NCI-H2171 (cell line): Measurements from ENCODE around the gene NOXO1.
A peak's percentile ranks its signal among the peaks of the same experiment; 100 is the strongest.
"Not testable (repeated sequence)": the region's sequence is repeated elsewhere in the genome, so short reads cannot be mapped to it uniquely, and the experiment has no call there.

Experiments used
- DNase-seq: peaks from one replicate; lab custom pipeline; 2025; lab: John Stamatoyannopoulos, UW

Gene NOXO1, protein sequence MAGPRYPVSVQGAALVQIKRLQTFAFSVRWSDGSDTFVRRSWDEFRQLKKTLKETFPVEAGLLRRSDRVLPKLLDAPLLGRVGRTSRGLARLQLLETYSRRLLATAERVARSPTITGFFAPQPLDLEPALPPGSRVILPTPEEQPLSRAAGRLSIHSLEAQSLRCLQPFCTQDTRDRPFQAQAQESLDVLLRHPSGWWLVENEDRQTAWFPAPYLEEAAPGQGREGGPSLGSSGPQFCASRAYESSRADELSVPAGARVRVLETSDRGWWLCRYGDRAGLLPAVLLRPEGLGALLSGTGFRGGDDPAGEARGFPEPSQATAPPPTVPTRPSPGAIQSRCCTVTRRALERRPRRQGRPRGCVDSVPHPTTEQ

DNA sequence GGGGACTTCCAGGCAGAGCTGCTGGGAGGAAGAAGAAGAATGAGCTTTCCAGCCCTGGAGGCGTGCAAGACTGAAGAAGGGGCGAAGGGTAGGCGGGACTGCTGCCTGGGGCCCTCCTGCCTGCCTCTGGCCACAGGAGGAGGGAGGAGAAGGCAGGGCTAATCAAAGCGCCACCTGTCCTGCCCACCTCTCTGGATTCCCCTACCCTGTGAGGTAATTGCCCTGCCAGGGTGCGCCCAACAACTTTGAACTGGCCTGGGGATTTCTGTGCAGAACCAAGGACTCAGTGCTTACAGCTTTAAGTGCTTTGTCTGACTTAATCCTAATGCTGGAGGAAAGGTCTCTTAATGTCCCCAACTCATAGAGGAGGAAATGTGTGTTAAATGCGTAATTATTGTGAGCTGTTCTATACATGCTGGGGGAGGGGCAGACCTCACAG is at the start of gene NOXO1:
TSS of gene NOXO1 (minus strand) at position 72 of the 439 bp plus-strand sequence. CDS start 290 bp downstream, outside the sequence.
- no peak for DNase-seq

DNA sequence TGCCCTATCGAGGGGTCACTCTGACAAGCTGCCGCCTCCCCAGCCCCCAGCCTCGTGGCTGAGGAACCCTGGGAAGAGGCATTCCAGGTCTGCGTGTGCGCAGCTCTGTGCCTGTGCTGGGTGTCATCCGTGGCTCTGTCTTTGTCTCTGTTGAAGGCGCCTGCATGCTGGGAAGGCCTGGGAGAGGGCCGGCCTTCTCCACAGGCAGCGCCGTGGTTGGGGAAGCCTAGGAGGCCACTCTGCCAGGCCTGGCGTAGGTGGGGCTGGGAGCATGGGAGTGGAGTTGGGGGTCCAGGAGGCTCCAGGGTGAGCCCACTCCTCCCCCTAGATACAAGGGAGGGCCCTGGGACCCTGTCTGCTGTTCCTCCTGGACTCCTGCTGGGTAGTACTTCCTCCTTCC is 48.8 kb upstream of the NOXO1 start:
- no peak for DNase-seq

DNA sequence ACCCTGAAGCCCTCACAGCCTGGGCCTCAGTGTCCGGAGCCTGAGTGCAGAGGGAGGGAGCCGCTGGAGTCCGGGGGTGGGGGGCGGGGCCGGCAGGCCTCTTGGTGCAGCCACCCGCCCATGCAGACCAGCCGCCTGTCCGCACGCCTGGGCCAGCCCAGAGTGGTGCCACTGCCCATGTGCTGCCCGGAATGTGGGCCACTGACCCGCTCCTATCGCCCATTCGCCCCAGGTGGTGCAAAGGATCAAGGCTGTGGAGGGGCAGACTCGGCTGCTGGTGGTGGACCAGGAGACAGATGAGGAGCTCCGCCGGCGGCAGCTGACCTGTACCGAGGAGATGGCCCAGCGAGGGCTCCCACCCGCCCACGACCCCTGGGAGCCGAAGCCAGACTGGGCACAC is 48.1 kb upstream of the NOXO1 start:
- DNase-seq = no peak

DNA sequence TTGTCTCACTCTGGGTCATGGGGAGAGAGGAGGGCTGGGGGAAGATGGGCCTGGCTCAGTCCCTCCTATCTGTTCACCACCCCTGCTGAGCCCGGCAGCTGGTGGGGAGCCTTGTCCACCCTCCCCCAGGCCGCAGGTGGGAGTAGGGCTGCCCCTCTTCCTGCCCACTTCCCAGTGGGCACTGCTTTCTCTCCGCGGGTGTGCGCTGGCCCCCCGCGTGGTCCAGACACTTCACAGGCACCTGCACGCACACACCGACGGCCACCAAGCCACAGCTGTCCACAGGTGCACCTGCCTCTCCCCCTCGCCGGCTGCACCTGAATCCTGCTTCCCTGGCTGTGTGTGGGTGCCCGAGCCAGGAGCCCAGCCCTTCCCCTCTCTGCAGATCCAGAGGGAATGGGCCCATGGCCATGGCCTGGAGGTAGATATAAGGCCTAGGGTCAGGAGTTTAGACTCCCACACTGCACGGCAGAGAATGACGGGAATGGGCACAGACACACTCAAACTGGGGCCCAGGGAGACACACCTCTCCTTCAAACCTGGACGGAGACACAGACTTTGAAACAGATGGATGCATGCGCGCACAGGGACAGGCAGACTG is 47.5 kb upstream of the NOXO1 start:
- no peak for DNase-seq

DNA sequence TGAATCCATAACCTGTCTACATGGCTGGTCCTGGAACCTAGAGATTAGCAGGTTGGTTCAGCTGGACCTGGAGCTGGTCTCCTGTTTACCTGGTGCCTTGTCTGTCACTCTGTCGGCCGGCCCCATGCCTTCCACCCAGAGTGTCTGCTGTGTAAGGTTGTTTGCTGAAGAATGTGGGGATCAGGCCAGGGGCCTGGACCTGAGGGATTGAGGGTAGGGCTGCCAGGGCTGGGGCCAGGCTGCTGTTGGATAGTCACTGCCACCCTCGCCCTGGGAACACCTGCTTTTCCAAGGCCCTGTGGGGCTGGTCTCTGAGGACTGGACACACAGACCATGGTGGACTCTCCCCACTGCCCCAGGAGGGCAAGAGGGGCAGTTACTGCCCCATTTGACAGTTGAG is 46.9 kb upstream of the NOXO1 start:
- no peak for DNase-seq

DNA sequence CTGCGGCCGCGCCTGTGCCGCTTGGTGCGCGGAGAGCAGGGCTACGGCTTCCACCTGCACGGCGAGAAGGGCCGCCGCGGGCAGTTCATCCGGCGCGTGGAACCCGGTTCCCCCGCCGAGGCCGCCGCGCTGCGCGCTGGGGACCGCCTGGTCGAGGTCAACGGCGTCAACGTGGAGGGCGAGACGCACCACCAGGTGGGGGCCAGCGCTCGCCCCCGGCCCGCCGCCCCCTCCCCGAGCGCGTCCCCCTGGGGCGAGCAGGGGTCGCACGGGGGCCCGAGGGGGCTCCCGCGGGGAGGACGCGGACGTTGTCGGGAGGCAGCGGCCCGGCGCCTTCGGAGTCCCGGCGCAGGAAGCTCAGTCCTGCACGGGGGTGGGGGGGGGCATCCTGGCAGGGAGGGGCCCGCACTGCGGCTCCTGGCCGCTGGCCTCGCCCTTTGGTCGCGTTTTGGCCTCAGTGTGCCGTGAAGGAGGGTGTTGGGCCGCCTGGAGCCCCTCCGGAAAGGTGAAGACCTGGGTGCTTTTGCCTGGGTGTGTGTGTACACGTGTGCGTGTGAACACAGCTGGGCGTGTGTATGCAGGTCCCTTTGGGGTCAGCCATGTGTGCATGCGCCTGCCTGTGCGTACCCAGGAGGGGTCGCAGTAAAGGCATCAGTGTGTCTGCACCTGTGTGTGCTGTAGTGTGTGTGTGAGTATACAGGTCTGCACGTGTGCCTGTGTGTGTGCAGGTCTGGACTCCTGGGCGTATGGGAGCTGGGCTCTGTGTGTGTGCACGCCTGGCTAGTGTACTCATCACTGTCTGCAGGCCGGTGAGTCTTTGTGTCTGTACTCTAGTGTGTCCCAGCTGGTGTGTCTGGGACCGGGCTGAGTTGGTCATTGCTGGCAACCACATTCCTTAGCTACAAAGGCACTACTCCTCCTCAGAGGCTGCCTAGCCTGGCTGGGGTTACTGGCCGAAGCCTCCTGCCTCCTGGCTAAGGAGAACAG is 46.0 kb upstream of the NOXO1 start:
- no peak for DNase-seq

DNA sequence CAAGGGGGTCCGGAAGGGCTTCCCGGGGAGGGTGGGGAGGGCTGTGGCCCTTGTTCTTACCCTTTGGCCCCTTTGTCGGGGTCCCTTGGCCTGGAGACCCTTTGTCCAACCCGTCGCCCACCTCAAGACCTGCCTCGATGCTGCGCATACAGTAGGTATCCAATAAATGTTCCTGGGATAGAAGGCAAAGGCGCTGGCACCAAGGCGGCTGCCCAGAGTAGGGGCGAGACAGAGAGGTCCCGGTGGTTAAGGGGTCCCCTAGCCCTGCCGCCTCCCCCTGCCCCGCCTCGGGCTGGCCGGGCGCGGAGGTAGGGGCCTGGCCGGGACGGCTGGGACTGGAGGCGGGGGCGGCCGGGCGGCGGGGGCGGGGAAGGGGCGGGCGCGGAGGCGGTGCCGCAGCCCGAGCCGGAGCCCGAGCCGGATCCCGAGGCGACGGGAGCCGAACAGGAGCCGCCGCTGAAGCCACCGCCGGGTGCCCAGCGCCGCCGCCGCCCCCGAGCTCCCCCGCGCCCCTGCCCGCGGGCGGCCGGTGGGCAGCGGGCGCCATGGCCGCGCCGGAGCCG is 45.3 kb upstream of the NOXO1 start, which contains the start of gene NHERF2:
TSS of gene NHERF2 (plus strand) at position 442 of the 563 bp plus-strand sequence. CDS start at position 546, 104 bp downstream.
- DNase-seq = no peak

DNA sequence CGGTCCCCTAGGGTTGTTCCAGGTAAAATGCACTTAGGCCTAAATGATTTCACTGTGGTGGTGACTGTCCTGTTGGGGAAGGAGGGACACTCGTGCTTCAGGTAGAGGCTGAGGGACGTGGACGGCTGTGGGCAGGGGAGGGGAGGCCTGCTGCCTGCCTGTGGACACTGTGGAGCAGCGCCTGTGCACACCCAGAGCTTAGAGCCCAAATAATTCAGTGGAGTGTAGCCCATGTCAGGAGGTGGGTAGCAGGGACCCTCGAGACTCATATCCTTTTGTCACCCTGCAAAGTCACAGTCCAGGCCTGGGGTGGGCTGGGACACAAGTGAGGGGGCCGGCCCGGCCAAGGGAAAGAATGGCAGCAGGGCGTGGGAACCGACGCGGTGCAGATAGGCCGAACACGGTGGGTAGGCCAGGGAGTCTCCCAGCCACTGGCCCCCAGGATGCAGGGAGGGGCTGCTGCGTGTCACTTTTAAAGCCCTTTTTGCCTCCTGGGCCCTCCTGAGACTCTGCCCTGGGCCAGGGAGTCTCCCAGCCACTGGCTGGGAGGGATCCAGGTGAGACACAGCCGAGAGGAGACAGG is 44.7 kb upstream of the NOXO1 start:
- no peak for DNase-seq

DNA sequence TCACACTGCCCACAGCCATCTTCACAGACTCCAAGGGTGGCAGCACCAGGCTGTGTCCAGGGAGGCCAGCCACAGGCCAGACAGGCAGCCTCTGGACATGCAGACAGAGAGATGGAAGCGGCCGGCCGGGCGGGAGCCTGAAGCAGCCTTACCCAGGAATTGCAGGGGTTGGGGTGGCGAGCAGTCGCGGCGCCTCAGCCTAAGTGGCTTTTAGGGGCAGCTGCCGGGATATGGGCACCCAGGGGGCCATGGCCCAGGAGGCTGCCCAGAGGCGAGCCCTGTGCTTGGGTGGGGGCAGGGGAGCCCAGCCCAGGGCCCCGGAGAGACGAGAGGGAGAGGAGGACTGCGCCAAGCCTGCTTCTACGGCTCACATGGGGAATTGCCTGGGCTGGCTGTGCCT is 44.0 kb upstream of the NOXO1 start:
- DNase-seq = no peak

DNA sequence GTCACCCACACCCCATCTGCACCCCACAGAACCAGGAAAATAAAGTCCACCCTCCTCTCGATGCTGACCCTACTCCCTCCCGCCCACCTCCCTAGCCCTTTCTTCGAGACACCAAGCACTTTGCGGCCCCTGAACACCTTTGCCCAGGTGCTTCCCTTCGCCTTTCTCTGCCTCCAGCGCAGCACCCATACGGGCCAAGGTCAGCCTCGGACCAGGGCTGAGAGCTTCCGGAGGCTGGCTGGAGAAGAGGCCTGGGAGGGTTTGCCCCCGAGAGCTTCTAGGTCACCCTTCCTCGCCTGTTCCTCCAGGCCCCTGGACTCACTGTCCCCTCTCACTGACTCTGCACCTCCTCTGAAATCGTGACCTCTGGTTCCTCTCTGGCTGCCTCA is 42.8 kb upstream of the NOXO1 start:
- DNase-seq = no peak

DNA sequence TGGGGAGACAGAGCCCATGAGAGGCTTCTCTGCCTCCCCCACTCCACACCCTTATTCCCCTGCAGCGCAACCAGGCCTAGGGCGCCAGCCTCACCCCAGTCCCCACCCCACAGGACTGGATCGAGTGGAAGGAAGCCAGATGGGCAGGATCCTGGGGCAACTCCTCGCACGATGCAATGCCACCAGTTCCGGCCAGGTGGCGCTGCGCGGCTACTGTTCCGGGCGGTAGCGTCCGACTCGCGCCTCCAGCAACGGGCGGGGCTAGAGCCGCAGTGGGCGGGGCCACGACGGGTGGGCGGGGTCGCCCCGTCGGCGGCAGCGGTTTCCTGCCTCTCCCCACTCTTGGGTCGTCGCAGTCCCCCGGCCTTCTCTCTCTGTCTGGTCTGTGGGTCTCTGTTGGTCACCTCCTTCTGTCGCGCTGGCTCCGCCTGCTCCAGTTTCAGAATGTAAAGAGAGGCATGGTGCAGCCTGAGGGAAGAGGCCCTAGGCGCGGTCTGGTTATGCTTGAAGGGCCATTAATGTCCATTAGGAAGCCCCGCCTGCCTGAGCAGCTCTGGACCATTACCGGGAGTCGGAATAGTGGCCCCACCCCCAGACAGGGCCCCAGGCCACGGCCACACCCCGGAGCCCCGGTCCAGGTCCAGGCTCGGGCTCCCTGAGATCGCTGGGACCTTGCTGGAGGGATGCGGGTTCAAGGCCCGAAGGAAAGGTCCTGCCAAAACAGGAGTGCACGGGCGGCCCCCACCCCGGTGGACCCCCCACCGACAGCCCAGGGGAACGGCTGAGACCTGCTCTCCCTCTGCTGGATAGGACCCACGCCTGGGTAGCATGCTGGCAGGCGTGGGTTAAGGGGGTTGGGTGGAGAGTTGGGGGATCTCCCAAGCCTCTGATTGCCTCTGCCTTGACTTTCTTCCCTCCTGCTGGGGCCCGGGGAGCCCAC is 42.1 kb upstream of the NOXO1 start:
- peak; percentile 74 for DNase-seq

DNA sequence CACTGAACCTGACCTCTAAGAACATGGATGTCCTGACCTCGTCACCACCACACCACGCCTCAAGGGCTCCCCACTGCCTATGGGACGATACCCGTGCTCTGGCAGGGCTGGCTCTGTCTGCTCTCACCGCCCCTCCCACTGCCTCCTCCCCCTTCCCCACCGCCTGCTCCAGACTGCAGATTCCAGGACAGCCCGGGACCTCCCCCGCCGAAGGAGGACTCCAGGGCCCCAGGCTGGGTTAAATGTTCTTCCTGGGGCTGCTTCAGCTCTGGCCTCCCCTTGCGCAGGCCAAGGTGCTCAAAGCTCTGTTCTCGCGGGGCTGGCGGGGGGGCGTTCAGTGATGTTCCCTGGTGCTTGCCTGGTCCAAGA is 41.4 kb upstream of the NOXO1 start:
- DNase-seq = no peak

DNA sequence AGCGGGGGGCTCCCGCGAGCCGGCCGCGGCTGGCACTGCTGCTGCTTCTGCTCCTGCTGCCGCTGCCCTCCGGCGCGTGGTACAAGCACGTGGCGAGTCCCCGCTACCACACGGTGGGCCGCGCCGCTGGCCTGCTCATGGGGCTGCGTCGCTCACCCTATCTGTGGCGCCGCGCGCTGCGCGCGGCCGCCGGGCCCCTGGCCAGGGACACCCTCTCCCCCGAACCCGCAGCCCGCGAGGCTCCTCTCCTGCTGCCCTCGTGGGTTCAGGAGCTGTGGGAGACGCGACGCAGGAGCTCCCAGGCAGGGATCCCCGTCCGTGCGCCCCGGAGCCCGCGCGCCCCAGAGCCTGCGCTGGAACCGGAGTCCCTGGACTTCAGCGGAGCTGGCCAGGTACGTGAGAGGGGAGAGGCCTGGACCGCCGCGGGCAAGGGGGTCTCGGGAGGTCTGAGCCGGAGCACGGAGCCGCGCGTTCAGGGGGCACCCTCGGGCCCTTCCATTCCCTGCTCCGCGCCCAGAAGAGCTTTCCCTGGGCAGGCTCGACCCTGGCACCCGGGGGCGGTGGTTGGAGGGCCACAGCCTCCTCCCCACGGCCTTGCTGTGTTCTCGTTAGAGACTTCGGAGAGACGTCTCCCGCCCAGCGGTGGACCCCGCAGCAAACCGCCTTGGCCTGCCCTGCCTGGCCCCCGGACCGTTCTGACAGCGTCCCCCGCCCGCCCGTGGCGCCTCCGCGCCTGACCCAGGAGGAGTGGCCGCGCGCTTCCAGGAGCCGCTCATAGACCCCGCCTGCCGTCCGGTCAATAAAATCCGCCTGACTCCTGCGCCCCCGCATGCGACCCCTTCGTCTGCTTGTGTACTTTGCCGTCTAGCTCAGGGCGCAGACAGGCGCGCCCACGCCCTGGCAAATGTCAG is 38.9 kb upstream of the NOXO1 start:
- DNase-seq = no peak

DNA sequence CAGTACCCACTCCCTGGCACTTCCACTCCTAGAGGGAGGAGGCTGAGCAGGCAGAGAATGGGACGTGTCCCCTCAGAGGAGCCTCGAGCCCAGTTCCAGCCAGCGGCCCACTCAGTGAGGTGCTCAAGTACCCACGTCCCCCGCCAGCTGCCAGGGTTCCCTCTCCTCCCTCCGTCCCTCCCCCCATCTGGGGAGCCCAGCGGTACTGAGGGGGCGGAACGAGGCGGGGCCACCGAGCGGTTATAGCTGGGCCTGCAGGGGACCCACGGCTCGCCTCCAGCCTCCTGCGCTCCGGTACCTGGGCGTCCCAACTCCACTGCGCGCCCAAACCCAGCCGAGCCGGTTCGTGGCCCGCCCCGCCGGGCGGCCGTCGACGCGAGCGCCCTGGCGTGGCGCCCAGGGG is 38.2 kb upstream of the NOXO1 start, which contains the start of gene NPW:
TSS of gene NPW (plus strand) at position 268 of the 403 bp plus-strand sequence.
- peak; percentile 66 for DNase-seq

DNA sequence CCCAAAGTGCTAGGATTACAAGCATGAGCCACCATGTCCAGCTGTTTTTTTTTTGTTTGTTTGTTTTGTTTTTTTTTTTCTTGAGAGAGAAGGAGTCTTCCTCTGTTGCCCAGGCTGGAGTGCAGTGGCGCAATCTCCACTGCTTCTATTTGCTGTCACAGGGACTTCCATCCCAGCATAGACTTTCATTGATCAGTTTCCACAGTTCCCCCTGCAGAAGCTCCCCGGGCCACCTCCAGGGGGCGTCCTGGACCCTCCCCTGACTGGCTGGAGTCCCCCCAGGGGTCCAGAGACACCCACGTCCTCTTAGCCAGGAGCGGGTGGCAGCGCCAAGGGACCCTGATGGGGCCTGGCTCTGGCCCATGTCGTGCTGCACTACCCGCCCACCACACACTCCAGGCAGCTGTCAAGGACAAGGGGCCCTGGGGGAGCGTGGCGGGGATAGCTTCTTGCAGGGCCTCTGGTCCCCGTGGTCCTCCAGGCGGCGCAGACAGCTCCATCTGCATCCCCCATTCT is 35.2 kb upstream of the NOXO1 start:
- no peak for DNase-seq

DNA sequence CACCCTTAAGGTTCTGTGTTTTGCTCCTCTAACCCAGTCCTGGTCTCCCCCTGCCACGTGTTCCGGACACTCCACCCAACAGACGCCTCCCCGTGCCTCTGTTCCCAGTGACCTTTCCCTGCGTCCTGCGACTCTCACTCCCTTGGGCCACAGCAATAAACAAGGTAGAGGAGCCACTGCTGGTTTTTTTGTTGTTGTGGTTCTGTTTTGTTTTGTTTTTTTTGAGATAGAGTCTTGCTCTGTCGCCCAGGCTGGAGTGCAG is 34.6 kb upstream of the NOXO1 start:
- DNase-seq = no peak

DNA sequence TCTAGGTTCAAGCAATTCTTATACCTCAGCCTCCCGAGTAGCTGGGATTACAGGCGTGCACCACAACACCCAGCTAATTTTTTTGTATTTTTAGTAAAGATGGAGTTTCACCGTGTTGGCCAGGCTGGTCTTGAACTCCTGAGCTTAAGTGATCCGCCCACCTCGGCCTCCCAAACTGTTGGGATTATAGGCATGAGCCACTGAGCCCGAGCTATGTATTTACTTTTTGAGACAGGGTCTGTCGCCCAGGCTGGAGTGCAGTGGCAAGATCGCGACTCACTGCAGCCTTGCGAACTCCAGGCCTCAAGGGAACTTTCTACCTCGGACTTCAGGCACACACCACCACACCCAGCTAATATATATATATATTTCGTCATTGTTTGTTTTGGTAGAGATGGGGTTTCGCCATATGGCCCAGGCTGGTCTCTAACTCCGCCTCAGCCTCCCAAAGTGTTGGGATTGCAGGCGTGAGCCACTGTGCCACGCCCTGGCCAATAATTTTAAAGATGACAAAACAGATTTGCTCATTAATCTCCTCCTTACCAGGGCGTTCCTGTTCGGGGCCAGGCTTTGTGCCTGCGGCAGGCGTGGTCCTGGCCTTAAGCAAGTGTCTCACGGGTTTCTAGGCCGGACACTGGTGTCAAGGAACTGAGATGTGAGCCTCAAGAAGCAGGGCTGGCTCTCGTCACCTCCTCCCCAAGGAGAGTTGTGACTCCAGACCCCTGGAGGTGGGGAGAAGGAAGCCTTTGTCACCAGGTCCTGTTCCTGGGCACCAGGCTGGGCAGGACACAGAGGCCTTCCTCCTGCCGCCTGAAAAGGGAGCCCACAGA is 34.1 kb upstream of the NOXO1 start:
- DNase-seq = no peak

DNA sequence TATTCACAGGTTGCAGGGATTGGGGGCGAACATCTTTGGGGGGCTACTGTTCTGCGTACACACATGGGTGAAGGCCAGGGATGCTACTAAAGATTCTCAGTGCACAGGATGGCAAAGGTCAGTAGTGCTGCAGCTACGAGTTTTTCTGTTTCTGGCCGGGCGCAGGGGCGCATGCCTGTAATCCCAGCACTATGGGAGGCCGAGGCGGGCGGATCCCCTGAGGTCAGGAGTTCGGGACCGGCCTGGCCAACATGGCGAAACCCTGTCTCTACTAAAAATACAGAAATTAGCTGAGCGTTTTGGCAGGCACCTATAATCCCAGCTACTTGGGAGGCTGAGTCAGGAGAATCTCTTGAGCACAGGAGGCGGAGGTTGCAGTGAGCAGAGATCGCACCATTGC is 32.3 kb upstream of the NOXO1 start:
- DNase-seq = no peak

DNA sequence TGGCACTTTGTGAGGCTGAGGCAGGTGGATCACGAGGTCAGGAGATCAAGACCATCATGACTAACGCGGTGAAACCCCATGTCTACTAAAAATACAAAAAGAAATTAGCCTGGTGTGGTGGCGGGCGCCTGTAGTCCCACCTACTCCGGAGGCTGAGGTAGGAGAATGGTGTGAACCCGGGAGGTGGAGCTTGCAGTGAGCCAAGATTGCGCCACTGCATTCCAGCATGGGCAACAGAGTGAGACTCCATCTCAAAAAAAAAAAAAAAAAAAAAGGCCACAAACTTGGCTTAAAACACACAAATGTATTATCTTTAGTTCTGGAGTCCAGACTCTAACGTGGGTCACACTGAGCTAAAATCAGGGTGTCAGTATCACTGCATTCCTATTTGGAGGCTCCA is 30.5 kb upstream of the NOXO1 start:
- not testable (repeated sequence) for DNase-seq
